Natural killer cell (primary cell): ENCODE results near the gene RLN3. TPM values are rescaled to one million over a fixed set of nuclear protein-coding genes. Genes with fewer than 3 reads are reported as not detected.
"Not testable (repeated sequence)": the region's sequence is repeated elsewhere in the genome, so short reads cannot be mapped to it uniquely, and the experiment has no call there.

Experiments
- ATAC-seq, 3 donors: fragments of 150-1000 bp in 2 of 3; fragments of 200-7000 bp in 1 of 3; cut with Tn5 transposase; 1 replicate in 1 of 3; 2 replicates in 2 of 3; pipeline ENCODE4 v1.10.0; 2021; ENCODE audit warnings: mild to moderate bottlenecking in 2 of 3, moderate library complexity in 2 of 3
- DNase-seq, 2 donors: peaks; one replicate each; pipeline versions ENCODE4 v3.0.0 to v3.0.0-alpha.2; 2013 to 2021; ENCODE audit warnings: mixed read lengths in 1 of 2
- H3K27ac ChIP-seq: one replicate; pipeline ENCODE4 v1.5.1; 2013; ENCODE audit warnings: mild to moderate bottlenecking, low read length
- H3K27me3 ChIP-seq: one replicate; pipeline ENCODE4 v1.6.1; 2013; ENCODE audit warnings: low read length; ENCODE audit not compliant: control insufficient read depth, insufficient read depth
- H3K36me3 ChIP-seq: one replicate; pipeline ENCODE4 v1.6.1; 2013; ENCODE audit warnings: low read length; ENCODE audit not compliant: control insufficient read depth, insufficient read depth
- H3K4me1 ChIP-seq: one replicate; pipeline ENCODE4 v1.6.1; 2013; ENCODE audit warnings: low read length; ENCODE audit not compliant: control insufficient read depth, insufficient read depth
- H3K4me3 ChIP-seq: one replicate; pipeline ENCODE4 v1.5.1; 2013; ENCODE audit warnings: low read length
- H3K9me3 ChIP-seq: one replicate; pipeline ENCODE4 v1.6.1; 2013; ENCODE audit warnings: low read length; ENCODE audit not compliant: control insufficient read depth, insufficient read depth
- H3K27ac Mint-ChIP-seq, 2 donors: one replicate each; pipeline ENCODE4 v1.8.0; 2022; ENCODE audit warnings: mild to moderate bottlenecking in 2 of 2, mixed read lengths in 2 of 2, moderate library complexity in 1 of 2
- H3K27me3 Mint-ChIP-seq, 2 donors: one replicate each; pipeline ENCODE4 v1.8.0; 2022; ENCODE audit warnings: low read depth in 2 of 2, mixed read lengths in 2 of 2
- H3K36me3 Mint-ChIP-seq: one replicate; pipeline ENCODE4 v1.8.0; 2022; ENCODE audit warnings: mixed read lengths
- H3K4me1 Mint-ChIP-seq, 2 donors: one replicate each; pipeline ENCODE4 v1.8.0; 2022; ENCODE audit warnings: mixed read lengths in 2 of 2
- H3K4me3 Mint-ChIP-seq: one replicate; pipeline ENCODE4 v1.8.0; 2022; ENCODE audit warnings: mild to moderate bottlenecking, moderate library complexity, mixed read lengths
- H3K9me3 Mint-ChIP-seq, 2 donors: one replicate each; pipeline ENCODE4 v1.8.0; 2022; ENCODE audit warnings: mixed read lengths in 2 of 2
- CTCF ChIP-seq: fragments of 200-600 bp; IDR thresholded peaks from one replicate; pipeline ENCODE4 v1.8.0; 2022; ENCODE audit warnings: antibody characterized with exemption
- WGBS: methylation state at CpG from one replicate; pipeline ENCODE4 v1.1.7; 2013; ENCODE audit warnings: missing lambda C conversion rate; ENCODE audit not compliant: insufficient coverage; 5-methylcytosine and 5-hydroxymethylcytosine counted together
- intact Hi-C: fragments of 100-400 bp; cut with micrococcal nuclease; formaldehyde crosslinking; loops from one replicate; pipeline ENCODE4 v1.14.2; 2022
- total RNA-seq, 4 donors: library from RNA; stranded (reverse); fragments of 120-200 nt in 1 of 4; gene quantifications; one replicate each; pipeline versions ENCODE4 v1.2.3 to v1.2.4, GENCODE V29; 2013 to 2022

Gene RLN3
- total RNA-seq, 3 donors from 2014 or later (not counting 1 experiment from before 2014, with no cell fraction given): not detected

- Mint-ChIP-seq H3K9me3 (no peaks in the 10 kb centered on the region), H3K27me3 (no peaks in the 10 kb centered on the region), H3K4me3 (peak overlapping the region; percentile 70), H3K4me1 (peaks cover 23 to 57% of the 10 kb centered on the region in 2 donors), H3K36me3 (no peaks in the 10 kb centered on the region), H3K27ac (peak overlapping the region; percentile 75 to 80)
- no peak for DNase-seq
- no peaks in the 10 kb centered on the region for H3K27me3 ChIP-seq
- no peak for TF ChIP-seq CTCF
- no peak for ATAC-seq
- 95% methylated on average over 1 of the region's 2 CpGs for WGBS
- intact Hi-C loops: loop anchor here (2.0 to 5.0 kb wide), 2 partner anchors 47 to 153 kb away; no protein-coding TSS in a partner anchor
- H3K27ac ChIP-seq: peak overlapping the region; percentile 19
- H3K4me3 ChIP-seq: no peak overlapping the region
- H3K36me3 ChIP-seq: peaks cover 12% of the 10 kb centered on the region
- H3K9me3 ChIP-seq: no peaks in the 10 kb centered on the region
- H3K4me1 ChIP-seq: peaks cover 40% of the 10 kb centered on the region
Observed at GRCh38 chr19:14033946-14034345, 6.0 kb downstream of the RLN3 start.

- H3K27ac Mint-ChIP-seq: peak overlapping the region in 1 of 2 donors; percentile 34
- H3K4me3 Mint-ChIP-seq, H3K4me3 ChIP-seq, H3K36me3 Mint-ChIP-seq, H3K27me3 Mint-ChIP-seq, H3K27ac ChIP-seq, DNase-seq, H3K9me3 ChIP-seq, ATAC-seq, intact Hi-C loops, H3K9me3 Mint-ChIP-seq, H3K27me3 ChIP-seq: not testable (repeated sequence)
- H3K4me1 Mint-ChIP-seq: peaks cover 23 to 56% of the 10 kb centered on the region in 2 donors
- Histone ChIP-seq H3K36me3 (peaks cover 23% of the 10 kb centered on the region), H3K4me1 (peaks cover 40% of the 10 kb centered on the region)
- WGBS: 95% methylated on average over 12 of the region's 12 CpGs
Observed at GRCh38 chr19:14035159-14035558, 7.2 kb downstream of the RLN3 start.

GRCh38 chr19:14035706-14036105 lies 7.8 kb downstream of the RLN3 start:
- Histone ChIP-seq H3K27ac (no peak overlapping the region), H3K4me3 (no peak overlapping the region), H3K27me3 (no peaks in the 10 kb centered on the region), H3K4me1 (peaks cover 36% of the 10 kb centered on the region), H3K9me3 (no peaks in the 10 kb centered on the region), H3K36me3 (peaks cover 26% of the 10 kb centered on the region)
- no peaks in the 10 kb centered on the region for H3K27me3 Mint-ChIP-seq
- H3K4me3 Mint-ChIP-seq: no peak overlapping the region
- ATAC-seq: no peak
- TF ChIP-seq CTCF: no peak
- no peak for DNase-seq
- peak overlapping the region; percentile 21 to 68 for H3K27ac Mint-ChIP-seq
- WGBS: 91% methylated on average over 7 of the region's 7 CpGs
- H3K4me1 Mint-ChIP-seq: peaks cover 21 to 52% of the 10 kb centered on the region in 2 donors
- no peaks in the 10 kb centered on the region for H3K9me3 Mint-ChIP-seq
- no peaks in the 10 kb centered on the region for H3K36me3 Mint-ChIP-seq
- intact Hi-C loops: no loop called here

GRCh38 chr19:14039181-14039580 lies 11.2 kb downstream of the RLN3 start:
- no peaks in the 10 kb centered on the region for H3K9me3 ChIP-seq
- no peak for TF ChIP-seq CTCF
- ATAC-seq: no peak
- no peaks in the 10 kb centered on the region for H3K36me3 Mint-ChIP-seq
- no peak for DNase-seq
- peaks cover 18 to 43% of the 10 kb centered on the region in 2 donors for H3K4me1 Mint-ChIP-seq
- H3K27ac Mint-ChIP-seq: peak overlapping the region; percentile 31 to 61
- H3K27me3 Mint-ChIP-seq: no peaks in the 10 kb centered on the region
- intact Hi-C loops: no loop called here
- H3K27me3 ChIP-seq: no peaks in the 10 kb centered on the region
- peaks cover 47% of the 10 kb centered on the region for H3K36me3 ChIP-seq
- H3K4me3 ChIP-seq: no peak overlapping the region
- H3K9me3 Mint-ChIP-seq: no peaks in the 10 kb centered on the region
- no peak overlapping the region for H3K27ac ChIP-seq
- H3K4me3 Mint-ChIP-seq: no peak overlapping the region
- 96% methylated on average over 6 of the region's 7 CpGs for WGBS
- H3K4me1 ChIP-seq: peaks cover 30% of the 10 kb centered on the region
